Measurements from ENCODE around the gene MRPL45.

The MRPL45 gene

DNA sequence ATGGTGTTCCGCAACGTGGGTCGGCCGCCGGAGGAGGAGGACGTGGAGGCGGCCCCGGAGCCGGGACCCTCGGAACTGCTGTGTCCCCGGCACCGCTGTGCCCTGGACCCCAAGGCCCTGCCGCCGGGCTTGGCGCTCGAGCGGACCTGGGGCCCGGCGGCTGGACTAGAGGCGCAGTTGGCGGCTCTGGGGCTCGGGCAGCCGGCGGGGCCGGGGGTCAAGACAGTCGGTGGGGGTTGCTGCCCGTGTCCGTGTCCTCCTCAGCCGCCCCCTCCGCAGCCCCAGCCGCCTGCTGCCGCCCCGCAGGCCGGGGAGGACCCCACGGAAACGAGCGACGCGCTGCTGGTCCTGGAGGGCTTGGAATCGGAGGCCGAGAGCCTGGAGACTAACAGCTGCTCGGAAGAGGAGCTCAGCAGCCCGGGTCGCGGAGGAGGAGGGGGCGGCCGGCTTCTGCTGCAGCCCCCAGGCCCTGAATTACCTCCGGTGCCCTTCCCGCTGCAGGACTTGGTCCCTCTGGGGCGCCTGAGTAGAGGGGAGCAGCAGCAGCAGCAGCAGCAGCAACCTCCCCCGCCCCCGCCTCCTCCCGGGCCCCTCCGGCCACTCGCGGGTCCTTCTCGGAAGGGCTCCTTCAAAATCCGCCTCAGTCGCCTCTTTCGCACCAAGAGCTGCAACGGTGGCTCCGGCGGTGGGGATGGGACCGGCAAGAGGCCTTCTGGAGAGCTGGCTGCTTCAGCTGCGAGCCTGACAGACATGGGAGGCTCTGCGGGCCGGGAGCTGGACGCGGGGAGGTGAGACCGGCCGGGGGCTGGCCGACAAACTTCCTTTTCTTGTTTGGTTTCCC lies 55.5 kb downstream of the MRPL45 start:
- peak; percentile 48 for ATAC-seq
- TF ChIP-seq, protein P1, sequence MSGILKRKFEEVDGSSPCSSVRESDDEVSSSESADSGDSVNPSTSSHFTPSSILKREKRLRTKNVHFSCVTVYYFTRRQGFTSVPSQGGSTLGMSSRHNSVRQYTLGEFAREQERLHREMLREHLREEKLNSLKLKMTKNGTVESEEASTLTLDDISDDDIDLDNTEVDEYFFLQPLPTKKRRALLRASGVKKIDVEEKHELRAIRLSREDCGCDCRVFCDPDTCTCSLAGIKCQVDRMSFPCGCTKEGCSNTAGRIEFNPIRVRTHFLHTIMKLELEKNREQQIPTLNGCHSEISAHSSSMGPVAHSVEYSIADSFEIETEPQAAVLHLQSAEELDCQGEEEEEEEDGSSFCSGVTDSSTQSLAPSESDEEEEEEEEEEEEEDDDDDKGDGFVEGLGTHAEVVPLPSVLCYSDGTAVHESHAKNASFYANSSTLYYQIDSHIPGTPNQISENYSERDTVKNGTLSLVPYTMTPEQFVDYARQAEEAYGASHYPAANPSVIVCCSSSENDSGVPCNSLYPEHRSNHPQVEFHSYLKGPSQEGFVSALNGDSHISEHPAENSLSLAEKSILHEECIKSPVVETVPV (CRISPR knock-in tag; IDR thresholded peaks at IDR 0.05), result no peak
- TF ChIP-seq GLIS3 (CRISPR knock-in tag; IDR thresholded peaks at IDR 0.05), result no peak
- TF ChIP-seq TOX (CRISPR knock-in tag; IDR thresholded peaks at IDR 0.05; ENCODE audit: borderline replicate concordance), result no peak
- TF ChIP-seq TCF4 (CRISPR knock-in tag; IDR thresholded peaks at IDR 0.05; ENCODE audit: borderline replicate concordance), result no peak
- TF ChIP-seq ISL1 (CRISPR knock-in tag; IDR thresholded peaks at IDR 0.05), result no peak

DNA sequence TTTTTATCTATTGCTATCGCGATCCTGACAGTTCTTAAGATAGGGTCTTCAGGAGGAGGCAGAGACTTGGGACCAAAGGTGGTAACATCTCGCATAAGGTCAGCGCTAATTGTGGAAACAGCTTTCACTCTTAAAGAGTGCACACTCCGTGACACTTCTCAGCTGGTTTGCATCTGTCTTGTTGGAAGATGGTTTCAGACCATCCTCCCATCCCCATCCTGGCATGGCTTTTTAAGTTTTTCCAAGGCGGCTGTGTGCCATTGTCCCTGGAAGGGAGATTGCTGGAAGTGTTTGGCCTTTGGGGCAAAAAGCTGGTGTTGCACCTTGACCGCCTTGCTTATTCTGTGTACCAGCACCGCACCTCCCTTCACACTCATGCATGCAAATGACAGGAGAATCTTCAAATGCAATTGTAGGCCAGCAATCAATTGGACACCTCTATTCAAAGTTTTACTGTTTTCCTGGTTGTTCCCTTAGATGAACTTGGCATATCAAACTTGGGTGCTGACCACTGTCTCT lies 56.2 kb downstream of the MRPL45 start:
- peak; percentile 4; the same call in 2 of the 3 replicates for ATAC-seq
- no peak for TF ChIP-seq TCF4 (CRISPR knock-in tag; IDR thresholded peaks at IDR 0.05; ENCODE audit: borderline replicate concordance)

DNA sequence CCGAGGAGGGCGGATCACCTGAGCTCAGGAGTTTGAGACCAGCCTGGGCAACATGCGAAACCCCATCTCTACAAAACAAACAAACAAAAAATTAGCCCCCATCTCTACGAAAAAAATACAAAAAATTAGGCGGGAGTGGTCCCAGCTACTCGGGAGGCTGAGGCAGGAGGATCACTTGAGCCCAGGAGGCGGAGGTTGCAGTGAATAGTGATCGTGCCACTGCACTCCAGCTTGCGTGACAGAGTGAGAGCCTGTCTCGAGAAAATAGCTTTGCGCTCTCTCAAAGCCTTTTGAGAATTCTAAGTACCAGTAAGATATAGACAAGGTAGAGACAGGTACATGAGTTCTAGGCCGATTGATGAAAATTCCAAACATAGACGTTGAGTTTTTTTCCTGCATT lies 56.7 kb downstream of the MRPL45 start:
- TF ChIP-seq, protein P2, sequence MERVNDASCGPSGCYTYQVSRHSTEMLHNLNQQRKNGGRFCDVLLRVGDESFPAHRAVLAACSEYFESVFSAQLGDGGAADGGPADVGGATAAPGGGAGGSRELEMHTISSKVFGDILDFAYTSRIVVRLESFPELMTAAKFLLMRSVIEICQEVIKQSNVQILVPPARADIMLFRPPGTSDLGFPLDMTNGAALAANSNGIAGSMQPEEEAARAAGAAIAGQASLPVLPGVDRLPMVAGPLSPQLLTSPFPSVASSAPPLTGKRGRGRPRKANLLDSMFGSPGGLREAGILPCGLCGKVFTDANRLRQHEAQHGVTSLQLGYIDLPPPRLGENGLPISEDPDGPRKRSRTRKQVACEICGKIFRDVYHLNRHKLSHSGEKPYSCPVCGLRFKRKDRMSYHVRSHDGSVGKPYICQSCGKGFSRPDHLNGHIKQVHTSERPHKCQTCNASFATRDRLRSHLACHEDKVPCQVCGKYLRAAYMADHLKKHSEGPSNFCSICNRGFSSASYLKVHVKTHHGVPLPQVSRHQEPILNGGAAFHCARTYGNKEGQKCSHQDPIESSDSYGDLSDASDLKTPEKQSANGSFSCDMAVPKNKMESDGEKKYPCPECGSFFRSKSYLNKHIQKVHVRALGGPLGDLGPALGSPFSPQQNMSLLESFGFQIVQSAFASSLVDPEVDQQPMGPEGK (CRISPR knock-in tag; IDR thresholded peaks at IDR 0.05; ENCODE audit: borderline replicate concordance), result no peak
- TF ChIP-seq TOX (CRISPR knock-in tag; IDR thresholded peaks at IDR 0.05; ENCODE audit: borderline replicate concordance), result no peak
- TF ChIP-seq, protein P3, sequence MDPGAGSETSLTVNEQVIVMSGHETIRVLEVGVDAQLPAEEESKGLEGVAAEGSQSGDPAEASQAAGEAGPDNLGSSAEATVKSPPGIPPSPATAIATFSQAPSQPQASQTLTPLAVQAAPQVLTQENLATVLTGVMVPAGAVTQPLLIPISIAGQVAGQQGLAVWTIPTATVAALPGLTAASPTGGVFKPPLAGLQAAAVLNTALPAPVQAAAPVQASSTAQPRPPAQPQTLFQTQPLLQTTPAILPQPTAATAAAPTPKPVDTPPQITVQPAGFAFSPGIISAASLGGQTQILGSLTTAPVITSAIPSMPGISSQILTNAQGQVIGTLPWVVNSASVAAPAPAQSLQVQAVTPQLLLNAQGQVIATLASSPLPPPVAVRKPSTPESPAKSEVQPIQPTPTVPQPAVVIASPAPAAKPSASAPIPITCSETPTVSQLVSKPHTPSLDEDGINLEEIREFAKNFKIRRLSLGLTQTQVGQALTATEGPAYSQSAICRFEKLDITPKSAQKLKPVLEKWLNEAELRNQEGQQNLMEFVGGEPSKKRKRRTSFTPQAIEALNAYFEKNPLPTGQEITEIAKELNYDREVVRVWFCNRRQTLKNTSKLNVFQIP (CRISPR knock-in tag; IDR thresholded peaks at IDR 0.05; ENCODE audit: borderline replicate concordance, low read depth), result no peak
- TF ChIP-seq OSR1 (CRISPR knock-in tag; IDR thresholded peaks at IDR 0.05), result no peak
- TF ChIP-seq, protein P4, sequence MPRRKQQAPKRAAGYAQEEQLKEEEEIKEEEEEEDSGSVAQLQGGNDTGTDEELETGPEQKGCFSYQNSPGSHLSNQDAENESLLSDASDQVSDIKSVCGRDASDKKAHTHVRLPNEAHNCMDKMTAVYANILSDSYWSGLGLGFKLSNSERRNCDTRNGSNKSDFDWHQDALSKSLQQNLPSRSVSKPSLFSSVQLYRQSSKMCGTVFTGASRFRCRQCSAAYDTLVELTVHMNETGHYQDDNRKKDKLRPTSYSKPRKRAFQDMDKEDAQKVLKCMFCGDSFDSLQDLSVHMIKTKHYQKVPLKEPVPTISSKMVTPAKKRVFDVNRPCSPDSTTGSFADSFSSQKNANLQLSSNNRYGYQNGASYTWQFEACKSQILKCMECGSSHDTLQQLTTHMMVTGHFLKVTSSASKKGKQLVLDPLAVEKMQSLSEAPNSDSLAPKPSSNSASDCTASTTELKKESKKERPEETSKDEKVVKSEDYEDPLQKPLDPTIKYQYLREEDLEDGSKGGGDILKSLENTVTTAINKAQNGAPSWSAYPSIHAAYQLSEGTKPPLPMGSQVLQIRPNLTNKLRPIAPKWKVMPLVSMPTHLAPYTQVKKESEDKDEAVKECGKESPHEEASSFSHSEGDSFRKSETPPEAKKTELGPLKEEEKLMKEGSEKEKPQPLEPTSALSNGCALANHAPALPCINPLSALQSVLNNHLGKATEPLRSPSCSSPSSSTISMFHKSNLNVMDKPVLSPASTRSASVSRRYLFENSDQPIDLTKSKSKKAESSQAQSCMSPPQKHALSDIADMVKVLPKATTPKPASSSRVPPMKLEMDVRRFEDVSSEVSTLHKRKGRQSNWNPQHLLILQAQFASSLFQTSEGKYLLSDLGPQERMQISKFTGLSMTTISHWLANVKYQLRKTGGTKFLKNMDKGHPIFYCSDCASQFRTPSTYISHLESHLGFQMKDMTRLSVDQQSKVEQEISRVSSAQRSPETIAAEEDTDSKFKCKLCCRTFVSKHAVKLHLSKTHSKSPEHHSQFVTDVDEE (CRISPR knock-in tag; IDR thresholded peaks at IDR 0.05), result no peak
- TF ChIP-seq ZFP30 (CRISPR knock-in tag; IDR thresholded peaks at IDR 0.05), result no peak
- no peak for TF ChIP-seq CSDC2 (CRISPR knock-in tag; IDR thresholded peaks at IDR 0.05)
- TF ChIP-seq, protein P1 (CRISPR knock-in tag; IDR thresholded peaks at IDR 0.05), result no peak
- no peak for TF ChIP-seq PPARA (CRISPR knock-in tag; IDR thresholded peaks at IDR 0.05; ENCODE audit: borderline replicate concordance)
- no peak for TF ChIP-seq ESRRG (CRISPR knock-in tag; IDR thresholded peaks at IDR 0.05)
- no peak for TF ChIP-seq ISL1 (CRISPR knock-in tag; IDR thresholded peaks at IDR 0.05)
- no peak for TF ChIP-seq GLIS3 (CRISPR knock-in tag; IDR thresholded peaks at IDR 0.05)
- TF ChIP-seq ZNF565 (CRISPR knock-in tag; conservative IDR thresholded peaks at IDR 0.05; ENCODE audit: low read depth), result no peak
- no peak for TF ChIP-seq ZFP3 (CRISPR knock-in tag; IDR thresholded peaks at IDR 0.05)
- TF ChIP-seq, protein P5, sequence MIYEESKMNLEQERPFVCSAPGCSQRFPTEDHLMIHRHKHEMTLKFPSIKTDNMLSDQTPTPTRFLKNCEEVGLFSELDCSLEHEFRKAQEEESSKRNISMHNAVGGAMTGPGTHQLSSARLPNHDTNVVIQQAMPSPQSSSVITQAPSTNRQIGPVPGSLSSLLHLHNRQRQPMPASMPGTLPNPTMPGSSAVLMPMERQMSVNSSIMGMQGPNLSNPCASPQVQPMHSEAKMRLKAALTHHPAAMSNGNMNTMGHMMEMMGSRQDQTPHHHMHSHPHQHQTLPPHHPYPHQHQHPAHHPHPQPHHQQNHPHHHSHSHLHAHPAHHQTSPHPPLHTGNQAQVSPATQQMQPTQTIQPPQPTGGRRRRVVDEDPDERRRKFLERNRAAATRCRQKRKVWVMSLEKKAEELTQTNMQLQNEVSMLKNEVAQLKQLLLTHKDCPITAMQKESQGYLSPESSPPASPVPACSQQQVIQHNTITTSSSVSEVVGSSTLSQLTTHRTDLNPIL (CRISPR knock-in tag; IDR thresholded peaks at IDR 0.05; ENCODE audit: low read depth), result no peak
- no peak for TF ChIP-seq BACH2 (CRISPR knock-in tag; IDR thresholded peaks at IDR 0.05; ENCODE audit: borderline replicate concordance)
- TF ChIP-seq ZC3H10 (CRISPR knock-in tag; IDR thresholded peaks at IDR 0.05), result no peak
- no peak for TF ChIP-seq ZNF8 (CRISPR knock-in tag; IDR thresholded peaks at IDR 0.05)
- TF ChIP-seq ZNF70 (CRISPR knock-in tag; IDR thresholded peaks at IDR 0.05), result no peak
- no peak for TF ChIP-seq SNAI2 (CRISPR knock-in tag; IDR thresholded peaks at IDR 0.05)
- no peak for ATAC-seq

All from SK-N-SH treated with all-trans-retinoic acid at 6 μM for 48 hours (cell line).